Measurements from ENCODE around the gene TOE1. TPM values are rescaled to one million over a fixed set of nuclear protein-coding genes. Genes with fewer than 3 reads are reported as not detected.

TOE1 gene
- total RNA-seq, 3 donors from 2014 or later (not counting 1 experiment from before 2014, with no cell fraction given): 23.2 to 36.8 (median 28.2) TPM

DNA sequence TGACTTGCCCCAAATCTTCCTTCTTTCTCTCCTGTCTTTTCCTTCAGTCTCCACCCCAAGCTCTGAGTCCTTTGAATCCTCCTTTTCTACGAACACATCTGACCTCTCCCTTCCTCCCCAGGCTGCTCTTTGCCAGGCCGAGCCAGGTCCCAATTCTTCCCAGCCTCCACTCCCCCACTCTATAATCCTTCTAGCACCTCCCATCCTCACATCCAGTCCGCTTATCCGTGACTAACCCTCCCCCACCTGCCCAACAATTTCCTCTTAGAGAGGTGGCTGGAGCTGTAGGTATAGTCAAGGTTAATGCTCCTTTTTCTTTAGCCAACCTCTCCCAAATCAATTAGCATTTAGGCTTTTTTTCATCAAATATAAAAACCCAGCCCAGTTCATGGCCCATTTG is 22.8 kb upstream of the TOE1 start:
- no peaks in the 10 kb centered on the region for H3K9me3 ChIP-seq (ENCODE audit: control insufficient read depth, insufficient read depth, low read length)
- no peaks in the 10 kb centered on the region for H3K36me3 Mint-ChIP-seq
- no peaks in the 10 kb centered on the region for H3K27me3 ChIP-seq (ENCODE audit: control insufficient read depth, insufficient read depth, low read length)
- no peak overlapping the region for H3K4me3 Mint-ChIP-seq
- 95% methylated on average over 3 of the region's 4 CpGs for WGBS (ENCODE audit: insufficient coverage)
- H3K4me1 ChIP-seq (ENCODE audit: control insufficient read depth, insufficient read depth, low read length): no peaks in the 10 kb centered on the region
- ATAC-seq: no peak
- H3K27me3 Mint-ChIP-seq (ENCODE audit: low read depth in 2 of 2): peaks cover 0 to 2% of the 10 kb centered on the region in 2 donors
- H3K27ac Mint-ChIP-seq: no peak overlapping the region
- no peak overlapping the region for H3K4me3 ChIP-seq (ENCODE audit: low read length)
- no peak for DNase-seq
- intact Hi-C loops (cut with micrococcal nuclease): no loop called here
- no peaks in the 10 kb centered on the region for H3K4me1 Mint-ChIP-seq
- no peaks in the 10 kb centered on the region for H3K36me3 ChIP-seq (ENCODE audit: control insufficient read depth, insufficient read depth, low read length)
- H3K27ac ChIP-seq (ENCODE audit: low read length): no peak overlapping the region
- TF ChIP-seq, protein P1, sequence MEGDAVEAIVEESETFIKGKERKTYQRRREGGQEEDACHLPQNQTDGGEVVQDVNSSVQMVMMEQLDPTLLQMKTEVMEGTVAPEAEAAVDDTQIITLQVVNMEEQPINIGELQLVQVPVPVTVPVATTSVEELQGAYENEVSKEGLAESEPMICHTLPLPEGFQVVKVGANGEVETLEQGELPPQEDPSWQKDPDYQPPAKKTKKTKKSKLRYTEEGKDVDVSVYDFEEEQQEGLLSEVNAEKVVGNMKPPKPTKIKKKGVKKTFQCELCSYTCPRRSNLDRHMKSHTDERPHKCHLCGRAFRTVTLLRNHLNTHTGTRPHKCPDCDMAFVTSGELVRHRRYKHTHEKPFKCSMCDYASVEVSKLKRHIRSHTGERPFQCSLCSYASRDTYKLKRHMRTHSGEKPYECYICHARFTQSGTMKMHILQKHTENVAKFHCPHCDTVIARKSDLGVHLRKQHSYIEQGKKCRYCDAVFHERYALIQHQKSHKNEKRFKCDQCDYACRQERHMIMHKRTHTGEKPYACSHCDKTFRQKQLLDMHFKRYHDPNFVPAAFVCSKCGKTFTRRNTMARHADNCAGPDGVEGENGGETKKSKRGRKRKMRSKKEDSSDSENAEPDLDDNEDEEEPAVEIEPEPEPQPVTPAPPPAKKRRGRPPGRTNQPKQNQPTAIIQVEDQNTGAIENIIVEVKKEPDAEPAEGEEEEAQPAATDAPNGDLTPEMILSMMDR (IDR thresholded peaks at IDR 0.05): no peak
- no peaks in the 10 kb centered on the region for H3K9me3 Mint-ChIP-seq

- Mint-ChIP-seq H3K36me3 (no peaks in the 10 kb centered on the region), H3K4me1 (no peaks in the 10 kb centered on the region), H3K27ac (no peak overlapping the region), H3K4me3 (no peak overlapping the region), H3K27me3 (ENCODE audit: low read depth in 2 of 2) (no peaks in the 10 kb centered on the region), H3K9me3 (no peaks in the 10 kb centered on the region)
- no peaks in the 10 kb centered on the region for H3K27me3 ChIP-seq (ENCODE audit: control insufficient read depth, insufficient read depth, low read length)
- no peaks in the 10 kb centered on the region for H3K9me3 ChIP-seq (ENCODE audit: control insufficient read depth, insufficient read depth, low read length)
- TF ChIP-seq, protein P1 (IDR thresholded peaks at IDR 0.05): no peak
- ATAC-seq (no peak), DNase-seq (no peak)
- H3K27ac ChIP-seq (ENCODE audit: low read length): no peak overlapping the region
- 90% methylated on average over 4 of the region's 4 CpGs for WGBS (ENCODE audit: insufficient coverage)
- H3K4me3 ChIP-seq (ENCODE audit: low read length): no peak overlapping the region
- no peaks in the 10 kb centered on the region for H3K36me3 ChIP-seq (ENCODE audit: control insufficient read depth, insufficient read depth, low read length)
- intact Hi-C loops (cut with micrococcal nuclease): no loop called here
- no peaks in the 10 kb centered on the region for H3K4me1 ChIP-seq (ENCODE audit: control insufficient read depth, insufficient read depth, low read length)
Measured at GRCh38 chr1:45319761-45320160, 20.2 kb upstream of the TOE1 start.

DNA sequence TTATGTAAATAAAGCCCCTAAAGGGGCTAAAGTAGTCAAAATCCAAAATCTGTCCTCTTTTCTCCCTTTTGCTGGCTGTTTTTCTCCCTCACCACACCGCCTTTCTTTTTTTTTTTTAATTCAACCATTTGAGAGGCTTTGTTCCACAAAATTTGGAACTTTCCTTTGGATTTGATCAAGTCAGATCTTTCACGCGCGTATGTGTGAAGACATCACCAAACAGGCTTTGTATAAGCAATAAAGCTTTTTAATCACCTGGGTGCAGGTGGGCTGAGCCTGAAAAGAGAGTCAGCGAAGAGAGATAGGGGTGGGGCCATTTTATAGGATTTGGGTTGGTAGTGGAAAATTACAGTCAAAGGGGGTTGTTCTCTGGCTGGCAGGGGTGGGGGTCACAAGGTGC is 18.5 kb upstream of the TOE1 start:
- TF ChIP-seq, protein P1 (IDR thresholded peaks at IDR 0.05): no peak
- H3K9me3 Mint-ChIP-seq: no peaks in the 10 kb centered on the region
- Histone ChIP-seq H3K27me3 (ENCODE audit: control insufficient read depth, insufficient read depth, low read length) (no peaks in the 10 kb centered on the region), H3K9me3 (ENCODE audit: control insufficient read depth, insufficient read depth, low read length) (no peaks in the 10 kb centered on the region), H3K4me1 (ENCODE audit: control insufficient read depth, insufficient read depth, low read length) (peaks cover 4% of the 10 kb centered on the region), H3K27ac (ENCODE audit: low read length) (no peak overlapping the region), H3K4me3 (ENCODE audit: low read length) (no peak overlapping the region), H3K36me3 (ENCODE audit: control insufficient read depth, insufficient read depth, low read length) (no peaks in the 10 kb centered on the region)
- H3K27me3 Mint-ChIP-seq (ENCODE audit: low read depth in 2 of 2): no peaks in the 10 kb centered on the region
- no peak for DNase-seq
- no peaks in the 10 kb centered on the region for H3K4me1 Mint-ChIP-seq
- intact Hi-C loops (cut with micrococcal nuclease): no loop called here
- no peaks in the 10 kb centered on the region for H3K36me3 Mint-ChIP-seq
- ATAC-seq: no peak
- WGBS (ENCODE audit: insufficient coverage): 93% methylated on average over 5 of the region's 5 CpGs
- H3K4me3 Mint-ChIP-seq: no peak overlapping the region
- H3K27ac Mint-ChIP-seq: no peak overlapping the region

DNA sequence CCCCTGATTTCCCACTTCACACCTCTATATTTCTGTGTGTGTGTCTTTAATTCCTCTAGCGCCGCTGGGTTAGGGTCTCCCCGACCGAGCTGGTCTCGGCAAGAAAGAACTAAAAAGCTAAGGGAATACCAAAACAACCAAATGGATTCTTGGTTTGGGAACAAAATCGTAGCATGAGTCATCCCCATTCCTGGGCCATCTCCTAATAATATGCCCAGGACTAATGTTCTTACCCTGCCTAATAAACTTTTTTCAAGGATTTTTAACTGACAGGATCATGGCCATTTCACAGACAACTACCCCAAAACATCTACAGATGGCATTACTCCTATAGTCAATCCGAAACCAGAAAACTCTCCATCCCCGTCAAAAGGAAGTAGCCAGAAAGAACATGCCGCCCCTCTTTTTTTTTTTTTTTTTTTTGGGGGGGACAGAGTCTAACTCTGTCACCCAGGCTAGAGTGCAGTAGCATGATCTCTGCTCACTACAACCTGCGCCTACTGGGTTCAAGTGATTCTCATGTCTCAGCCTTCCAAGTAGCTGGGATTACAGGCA is 17.4 kb upstream of the TOE1 start:
- TF ChIP-seq, protein P1 (IDR thresholded peaks at IDR 0.05): no peak
- H3K36me3 Mint-ChIP-seq: no peaks in the 10 kb centered on the region
- DNase-seq: no peak
- WGBS (ENCODE audit: insufficient coverage): 89% methylated on average over 10 of the region's 10 CpGs
- peaks cover 15% of the 10 kb centered on the region for H3K4me1 ChIP-seq (ENCODE audit: control insufficient read depth, insufficient read depth, low read length)
- H3K9me3 ChIP-seq (ENCODE audit: control insufficient read depth, insufficient read depth, low read length): no peaks in the 10 kb centered on the region
- no peaks in the 10 kb centered on the region for H3K27me3 Mint-ChIP-seq (ENCODE audit: low read depth in 2 of 2)
- H3K27me3 ChIP-seq (ENCODE audit: control insufficient read depth, insufficient read depth, low read length): no peaks in the 10 kb centered on the region
- no peak overlapping the region for H3K4me3 ChIP-seq (ENCODE audit: low read length)
- no peaks in the 10 kb centered on the region for H3K9me3 Mint-ChIP-seq
- ATAC-seq: no peak
- H3K36me3 ChIP-seq (ENCODE audit: control insufficient read depth, insufficient read depth, low read length): no peaks in the 10 kb centered on the region
- H3K27ac Mint-ChIP-seq: no peak overlapping the region
- H3K4me3 Mint-ChIP-seq: no peak overlapping the region
- no peaks in the 10 kb centered on the region for H3K4me1 Mint-ChIP-seq
- no peak overlapping the region for H3K27ac ChIP-seq (ENCODE audit: low read length)
- intact Hi-C loops (cut with micrococcal nuclease): no loop called here

Measured in natural killer cell (primary cell).